ENCODE results near the gene FBXO46. TPM values are rescaled to one million over a fixed set of nuclear protein-coding genes. Genes with fewer than 3 reads are reported as not detected.
A peak's percentile ranks its signal among the peaks of the same experiment; 100 is the strongest.

Gene FBXO46
- total and polyA plus RNA-seq, 10 of the 15 experiments (the other 5 are each of a cell fraction or from before 2014, with no cell fraction given): 2.5 to 61.5 (median 13.7) TPM

- TF ChIP-seq ELK1 (IDR thresholded peaks at IDR 0.05; ENCODE audit: low read depth, low read length) (no peak), CHD2 (IDR thresholded peaks at IDR 0.05; ENCODE audit: borderline replicate concordance, low read depth, low read length) (no peak), NBN (IDR thresholded peaks at IDR 0.05) (peak; percentile 78), PAX5 (IDR thresholded peaks at IDR 0.05; ENCODE audit: borderline replicate concordance, low read depth, low read length) (no peak), MTA2 (IDR thresholded peaks at IDR 0.05; ENCODE audit: low read depth) (no peak), HDAC6 (IDR thresholded peaks at IDR 0.05; ENCODE audit: unreplicated experiment) (no peak), IRF5 (IDR thresholded peaks at IDR 0.05; ENCODE audit: borderline replicate concordance) (no peak), ZNF384 (IDR thresholded peaks at IDR 0.05; ENCODE audit: borderline replicate concordance, low read depth, low read length) (no peak), PKNOX1 (IDR thresholded peaks at IDR 0.05) (no peak), CBX3 (IDR thresholded peaks at IDR 0.05; ENCODE audit: borderline replicate concordance, low read depth) (no peak), SUZ12 (IDR thresholded peaks at IDR 0.05; ENCODE audit: unreplicated experiment) (no peak), BCL11A (IDR thresholded peaks at IDR 0.05; ENCODE audit: low read depth, low read length) (no peak), ZBTB33 (IDR thresholded peaks at IDR 0.05) (no peak), ZNF622 (IDR thresholded peaks at IDR 0.05) (no peak), SMARCA5 (IDR thresholded peaks at IDR 0.05) (peak; percentile 89; the same call in 1 of the 2 replicates), SIN3A (IDR thresholded peaks at IDR 0.05; ENCODE audit: low read depth, low read length) (no peak), RELB (IDR thresholded peaks at IDR 0.05; ENCODE audit: low read depth) (no peak), TCF3 (IDR thresholded peaks at IDR 0.05; ENCODE audit: borderline replicate concordance, insufficient read depth, low read depth, low read length) (no peak), ZBTB11 (CRISPR knock-in tag; IDR thresholded peaks at IDR 0.05) (no peak), RAD21 (IDR thresholded peaks at IDR 0.05; ENCODE audit: insufficient read depth, low read depth, low read length) (peak; percentile 51; the same call in 1 of the 2 replicates)
Observed at GRCh38 chr19:45681391-45682015, 49.2 kb downstream of the FBXO46 start (continued).
